Keratinocyte (primary cell): ENCODE data around the gene NLRP6. TPM values are rescaled to one million over a fixed set of nuclear protein-coding genes. Genes with fewer than 3 reads are reported as not detected.

Experiments
- DNase-seq: peaks from one replicate; pipeline ENCODE4 v3.0.0-alpha.2; 2011; ENCODE audit warnings: low read depth, missing footprints, low spot score
- FAIRE-seq: peaks from 2 replicates; lab custom pipeline; 2011; peaks lifted over from hg19 to GRCh38; lab: Jason Lieb, UNC
- H2AFZ ChIP-seq: 2 replicates; pipeline ENCODE4 v1.6.0; 2012; ENCODE audit warnings: low read length, control low read depth, inconsistent platforms; ENCODE audit not compliant: control insufficient read depth
- H3K27ac ChIP-seq: 2 replicates; pipeline ENCODE4 v1.5.1; 2011; ENCODE audit warnings: low read length; ENCODE audit not compliant: control insufficient read depth, insufficient read depth
- H3K27me3 ChIP-seq: 3 replicates; pipeline ENCODE4 v1.6.0; 2011; ENCODE audit warnings: low read length; ENCODE audit not compliant: control insufficient read depth, insufficient read depth; ENCODE audit errors: extremely low read depth
- H3K36me3 ChIP-seq, 2 experiments: 2 replicates in 1 of 2; 3 replicates in 1 of 2; pipeline ENCODE4 v1.5.1; 2011; ENCODE audit warnings: low read length in 2 of 2, mild to moderate bottlenecking in 1 of 2; ENCODE audit not compliant: control insufficient read depth in 2 of 2, insufficient read depth in 2 of 2; ENCODE audit errors: extremely low read depth in 1 of 2
- H3K4me1 ChIP-seq: 3 replicates; pipeline ENCODE4 v1.5.1; 2011; ENCODE audit warnings: low read length; ENCODE audit not compliant: control insufficient read depth, insufficient read depth; ENCODE audit errors: extremely low read depth
- H3K4me2 ChIP-seq: 3 replicates; pipeline ENCODE4 v1.6.0; 2011; ENCODE audit warnings: low read depth, low read length; ENCODE audit not compliant: control insufficient read depth, insufficient read depth; ENCODE audit errors: extremely low read depth
- H3K4me3 ChIP-seq, 3 experiments: fragments of 200-600 bp in 1 of 3; sonication (generic) in 1 of 3; 2 replicates in 2 of 3; 3 replicates in 1 of 3; pipeline ENCODE4 v1.5.1; 2011 to 2016; ENCODE audit warnings: low read length in 3 of 3, mild to moderate bottlenecking in 3 of 3, control low read depth in 2 of 3, inconsistent platforms in 1 of 3, low read depth in 1 of 3, mixed read lengths in 1 of 3, mixed run types in 1 of 3, moderate library complexity in 1 of 3; ENCODE audit not compliant: control insufficient read depth in 2 of 3, insufficient read depth in 2 of 3; ENCODE audit errors: extremely low read depth in 1 of 3
- H3K79me2 ChIP-seq: 2 replicates; pipeline ENCODE4 v1.6.0; 2012; ENCODE audit warnings: low read length; ENCODE audit not compliant: control insufficient read depth, insufficient read depth
- H3K9ac ChIP-seq: 3 replicates; pipeline ENCODE4 v1.6.0; 2011; ENCODE audit warnings: low read length; ENCODE audit not compliant: control insufficient read depth, insufficient read depth; ENCODE audit errors: extremely low read depth
- H3K9me1 ChIP-seq: 3 replicates; pipeline ENCODE4 v1.6.0; 2011; ENCODE audit warnings: low read length; ENCODE audit not compliant: control insufficient read depth, insufficient read depth; ENCODE audit errors: extremely low read depth
- H3K9me3 ChIP-seq: 2 replicates; pipeline ENCODE4 v1.5.1; 2012; ENCODE audit warnings: low read depth, low read length; ENCODE audit not compliant: control insufficient read depth
- H4K20me1 ChIP-seq: 3 replicates; pipeline ENCODE4 v1.6.0; 2011; ENCODE audit warnings: low read length; ENCODE audit not compliant: control insufficient read depth, insufficient read depth; ENCODE audit errors: extremely low read depth
- CTCF ChIP-seq, 3 experiments: IDR thresholded peaks in 1 of 3; conservative IDR thresholded peaks in 1 of 3; optimal IDR thresholded peaks in 1 of 3; 2 replicates in 2 of 3; 3 replicates in 1 of 3; pipeline versions ENCODE3 to v1.5.1; 2011; ENCODE audit warnings: low read length in 3 of 3, mild to moderate bottlenecking in 3 of 3, moderate library complexity in 2 of 3, control low read depth in 1 of 3, inconsistent platforms in 1 of 3; ENCODE audit not compliant: insufficient read depth in 2 of 3; ENCODE audit errors: extremely low read depth in 1 of 3
- EZH2 ChIP-seq: IDR thresholded peaks from one replicate; pipeline ENCODE4 v1.6.1; 2012; ENCODE audit warnings: inconsistent platforms, mild to moderate bottlenecking, low read length, moderate library complexity
- dilution Hi-C: fragments of 300-500 bp; cut with MboI; formaldehyde crosslinking; loops from one replicate; pipeline ENCODE4 v1.7.0; 2020; ENCODE audit warnings: low sequenced_read_pairs; ENCODE audit not compliant: extremely low pct_ligation_motif_present
- polyA plus RNA-seq, 5 experiments: library from polyadenylated mRNA; depleted of rRNA in 3 of 5; stranded (reverse) in 3 of 5; stranded (forward) in 1 of 5; unstranded in 1 of 5; fragments of >200 nt; gene quantifications; 1 replicate in 1 of 5; 2 replicates in 3 of 5; 3 replicates in 1 of 5; pipeline versions ENCODE4 v1.2.1 to v1.2.3, GENCODE V29; 2011 to 2012; ENCODE audit warnings: missing spikeins in 2 of 5, low read depth in 1 of 5, low replicate concordance in 1 of 5

Gene NLRP6
- polyA plus RNA-seq, 1 donor (not counting 4 experiments of a cell fraction or from before 2014, with no cell fraction given), result not detected

GRCh38 chr11:256952-257737 is 21.1 kb upstream of the NLRP6 start:
- TF ChIP-seq CTCF (optimal IDR thresholded peaks at IDR 0.05 in 1 of 3, IDR thresholded peaks at IDR 0.05 in 1 of 3, conservative IDR thresholded peaks at IDR 0.05 in 1 of 3; ENCODE audit: extremely low read depth in 1 of 3, insufficient read depth in 2 of 3, low read length in 3 of 3) (no peak), EZH2 (no peak)
- Histone ChIP-seq H3K36me3 (peaks cover 6 to 11% of the 10 kb centered on the region in 2 experiments), H3K27ac (no peak overlapping the region), H3K4me1 (no peaks in the 10 kb centered on the region), H3K79me2 (no peaks in the 10 kb centered on the region), H3K4me3 (no peak overlapping the region), H2AFZ (no peak overlapping the region), H3K9me1 (no peaks in the 10 kb centered on the region), H4K20me1 (no peaks in the 10 kb centered on the region), H3K9ac (no peak overlapping the region), H3K27me3 (no peaks in the 10 kb centered on the region), H3K9me3 (no peaks in the 10 kb centered on the region), H3K4me2 (no peak overlapping the region)
- DNase-seq (no peak), FAIRE-seq (no peak)
- dilution Hi-C loops, result no loop called here

- Histone ChIP-seq H2AFZ (no peak overlapping the region), H3K9ac (no peak overlapping the region), H3K27ac (no peak overlapping the region), H3K9me3 (no peaks in the 10 kb centered on the region), H3K79me2 (no peaks in the 10 kb centered on the region), H3K4me1 (no peaks in the 10 kb centered on the region), H3K36me3 (peaks cover 0 to 7% of the 10 kb centered on the region in 2 experiments), H3K9me1 (no peaks in the 10 kb centered on the region), H4K20me1 (no peaks in the 10 kb centered on the region), H3K27me3 (no peaks in the 10 kb centered on the region), H3K4me2 (no peak overlapping the region), H3K4me3 (no peak overlapping the region)
- dilution Hi-C loops, result no loop called here
- TF ChIP-seq CTCF (optimal IDR thresholded peaks at IDR 0.05 in 1 of 3, IDR thresholded peaks at IDR 0.05 in 1 of 3, conservative IDR thresholded peaks at IDR 0.05 in 1 of 3; ENCODE audit: extremely low read depth in 1 of 3, insufficient read depth in 2 of 3, low read length in 3 of 3) (peak; percentile 10 to 29 (median 21)), EZH2 (no peak)
- DNase-seq (no peak), FAIRE-seq (no peak)
Observed at GRCh38 chr11:257766-258493, 20.3 kb upstream of the NLRP6 start.
